B cell (primary cell): ENCODE measurements around the gene TRMT10A. TPM values are rescaled to one million over a fixed set of nuclear protein-coding genes. Genes with fewer than 3 reads are reported as not detected.

ENCODE experiments used
- ATAC-seq: fragments of 200-7000 bp; cut with Tn5 transposase; one replicate; pipeline ENCODE4 v1.10.0; 2021; ENCODE audit warnings: low read depth, mild to moderate bottlenecking, moderate number of reproducible peaks, moderate library complexity
- CTCF ChIA-PET: fragments of 350-600 bp; sonication (Branson Sonifier 250); formaldehyde crosslinking; loops from one replicate; lab custom pipeline; 2021; ENCODE audit warnings: antibody characterized with exemption, inconsistent platforms; lab: Charles Lee
- POLR2A ChIA-PET: fragments of 350-600 bp; sonication (Branson Sonifier 250); formaldehyde crosslinking; loops from one replicate; lab custom pipeline; 2021; ENCODE audit warnings: antibody characterized with exemption; lab: Charles Lee
- DNase-seq: peaks from one replicate; pipeline ENCODE4 v3.0.0; 2013
- H2AFZ ChIP-seq: 2 replicates; pipeline ENCODE4 v1.6.1; 2012; ENCODE audit warnings: mild to moderate bottlenecking, low read depth, low read length; ENCODE audit not compliant: insufficient read depth, poor library complexity, severe bottlenecking
- H3K27ac ChIP-seq, 2 donors: 1 replicate in 1 of 2; 2 replicates in 1 of 2; pipeline ENCODE4 v1.5.1; 2012 to 2013; ENCODE audit warnings: low read length in 2 of 2, mild to moderate bottlenecking in 2 of 2, moderate library complexity in 1 of 2
- H3K27me3 ChIP-seq, 4 experiments: fragments of 200-600 bp in 1 of 4; sonication (generic) in 1 of 4; replicated peaks in 1 of 4; 1 replicate in 2 of 4; 2 replicates in 2 of 4; pipeline versions ENCODE4 v1.6.1 to v1.7.0; 2013 to 2016; ENCODE audit warnings: low read length in 3 of 4, mild to moderate bottlenecking in 2 of 4, mixed read lengths in 1 of 4, moderate library complexity in 1 of 4; ENCODE audit not compliant: insufficient read depth in 4 of 4, control insufficient read depth in 3 of 4; ENCODE audit errors: control extremely low read depth in 1 of 4
- H3K36me3 ChIP-seq, 2 experiments: replicated peaks in 1 of 2; 1 replicate in 1 of 2; 2 replicates in 1 of 2; pipeline versions ENCODE4 v1.6.1 to v1.7.1; 2013; ENCODE audit warnings: low read length in 1 of 2; ENCODE audit not compliant: insufficient read depth in 2 of 2, control insufficient read depth in 1 of 2; ENCODE audit errors: control extremely low read depth in 1 of 2, extremely low read depth in 1 of 2
- H3K4me1 ChIP-seq, 2 donors: fragments of 200-600 bp in 1 of 2; sonication (generic) in 1 of 2; 1 replicate in 1 of 2; 2 replicates in 1 of 2; pipeline versions ENCODE4 v1.5.1 to v1.6.1; 2013 to 2017; ENCODE audit warnings: low read length in 2 of 2; ENCODE audit not compliant: control insufficient read depth in 2 of 2, insufficient read depth in 2 of 2
- H3K4me2 ChIP-seq: replicated peaks from 2 replicates; pipeline ENCODE3; 2012; ENCODE audit warnings: mild to moderate bottlenecking, low read depth, low read length; ENCODE audit not compliant: poor library complexity, severe bottlenecking
- H3K4me3 ChIP-seq, 5 experiments: fragments of 200-600 bp in 1 of 5; sonication (generic) in 1 of 5; 1 replicate in 3 of 5; 2 replicates in 2 of 5; pipeline versions ENCODE4 v1.5.1 to v1.7.0; 2011 to 2016; ENCODE audit warnings: low read length in 4 of 5, mild to moderate bottlenecking in 4 of 5, low read depth in 2 of 5, control low read depth in 1 of 5, moderate library complexity in 1 of 5; ENCODE audit not compliant: insufficient read depth in 1 of 5; ENCODE audit errors: control extremely low read depth in 1 of 5, extremely low read depth in 1 of 5
- H3K79me2 ChIP-seq: fragments of 200-600 bp; sonication (generic); one replicate; pipeline ENCODE4 v1.6.0; 2016; ENCODE audit warnings: low read length; ENCODE audit not compliant: control insufficient read depth, insufficient read depth
- H3K9ac ChIP-seq: fragments of 200-600 bp; sonication (generic); 2 replicates; pipeline ENCODE4 v1.6.1; 2017; ENCODE audit warnings: mild to moderate bottlenecking, low read length, moderate library complexity
- H3K9me3 ChIP-seq, 3 donors: one replicate each; pipeline versions ENCODE4 v1.6.1 to v1.7.1; 2013; ENCODE audit warnings: low read length in 2 of 3; ENCODE audit not compliant: control insufficient read depth in 2 of 3, insufficient read depth in 1 of 3; ENCODE audit errors: control extremely low read depth in 1 of 3
- H4K20me1 ChIP-seq: 2 replicates; pipeline ENCODE4 v1.6.0; 2012; ENCODE audit warnings: mild to moderate bottlenecking, low read length; ENCODE audit not compliant: insufficient read depth, control insufficient read depth, poor library complexity, severe bottlenecking
- H3K27ac Mint-ChIP-seq: one replicate; pipeline ENCODE4 v1.8.0; 2021; ENCODE audit warnings: mixed read lengths
- H3K27me3 Mint-ChIP-seq: one replicate; pipeline ENCODE4 v1.8.0; 2021; ENCODE audit warnings: mixed read lengths
- H3K4me1 Mint-ChIP-seq: one replicate; pipeline ENCODE4 v1.8.0; 2021; ENCODE audit warnings: mixed read lengths
- H3K4me3 Mint-ChIP-seq: one replicate; pipeline ENCODE4 v1.8.0; 2021; ENCODE audit warnings: mixed read lengths
- H3K9me3 Mint-ChIP-seq: one replicate; pipeline ENCODE4 v1.8.0; 2022; ENCODE audit warnings: mixed read lengths; ENCODE audit not compliant: insufficient read depth
- EZH2 ChIP-seq: IDR thresholded peaks from 2 replicates; pipeline ENCODE4 v1.6.1; 2012; ENCODE audit warnings: borderline replicate concordance, low read depth, mild to moderate bottlenecking, moderate library complexity, low read length; ENCODE audit not compliant: insufficient read depth, poor library complexity, severe bottlenecking
- WGBS: methylation state at CpG from one replicate; pipeline ENCODE4 v1.1.5; 2013; ENCODE audit warnings: missing lambda C conversion rate; ENCODE audit not compliant: insufficient coverage; 5-methylcytosine and 5-hydroxymethylcytosine counted together
- intact Hi-C: fragments of 100-400 bp; cut with micrococcal nuclease; formaldehyde crosslinking; loops from one replicate; pipeline ENCODE4 v1.10.0; 2022
- polyA plus RNA-seq: library from polyadenylated mRNA; depleted of rRNA; stranded (reverse); fragments of >200 nt; gene quantifications from 2 replicates; pipeline ENCODE4 v1.2.3, GENCODE V29; 2012
- total RNA-seq, 2 donors: library from RNA; stranded (reverse); fragments of 120-200 nt in 1 of 2; gene quantifications; 1 replicate in 1 of 2; 2 replicates in 1 of 2; pipeline versions ENCODE4 v1.2.3 to v1.2.4, GENCODE V29; 2013 to 2022
- TF ChIP-seq, protein P1 (sequence below): fragments of 200-600 bp; IDR thresholded peaks from one replicate; pipeline ENCODE4 v1.8.0; 2022; ENCODE audit warnings: antibody characterized with exemption, mild to moderate bottlenecking

The TRMT10A gene
- total and polyA plus RNA-seq, 2 donors (not counting 1 experiment from before 2014, with no cell fraction given): 1.4 to 5.5 TPM

DNA sequence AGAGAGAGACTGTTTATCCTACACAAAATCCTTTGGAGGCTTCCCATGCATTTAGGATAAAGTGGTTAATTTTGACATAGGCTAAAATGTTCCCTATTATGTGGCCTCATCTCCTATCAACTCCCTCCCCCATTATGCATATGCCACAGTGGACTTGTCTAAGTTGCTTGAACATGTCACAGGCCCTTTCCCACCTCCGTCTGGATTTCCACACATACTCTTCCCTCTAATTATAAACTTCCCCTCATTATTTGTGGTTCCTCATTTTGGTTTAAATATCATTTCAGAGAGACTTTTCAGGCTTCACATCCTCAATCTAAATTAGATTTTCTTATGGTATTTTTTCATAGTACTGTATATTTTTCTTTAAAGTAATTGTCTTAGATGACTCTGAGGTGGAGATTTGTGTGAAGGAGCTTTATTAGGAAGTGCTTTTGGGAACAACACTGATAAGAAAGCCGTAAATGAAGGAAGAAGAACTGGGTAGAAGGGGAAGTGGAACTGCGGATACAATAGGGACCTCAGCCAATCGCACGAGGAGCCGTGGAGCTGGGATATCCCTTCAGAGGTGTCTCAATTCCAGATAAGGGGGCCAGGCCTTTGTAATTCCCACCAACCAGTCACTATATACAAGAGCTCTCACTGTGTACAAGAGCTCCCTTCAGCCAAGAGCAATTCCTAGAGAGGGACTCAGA, 45.1 kb downstream of the TRMT10A start:
- H3K79me2 ChIP-seq: no peaks in the 10 kb centered on the region
- intact Hi-C loops: no loop called here
- no peak overlapping the region for H3K9ac ChIP-seq
- Mint-ChIP-seq H3K4me1 (no peaks in the 10 kb centered on the region), H3K9me3 (no peaks in the 10 kb centered on the region), H3K4me3 (no peak overlapping the region), H3K27me3 (peaks cover 12% of the 10 kb centered on the region), H3K27ac (no peak overlapping the region)
- H3K27me3 ChIP-seq: peaks cover 0 to 2% (median 0%) of the 10 kb centered on the region in 4 experiments
- ATAC-seq (no peak), DNase-seq (no peak)
- TF ChIP-seq, protein P1, sequence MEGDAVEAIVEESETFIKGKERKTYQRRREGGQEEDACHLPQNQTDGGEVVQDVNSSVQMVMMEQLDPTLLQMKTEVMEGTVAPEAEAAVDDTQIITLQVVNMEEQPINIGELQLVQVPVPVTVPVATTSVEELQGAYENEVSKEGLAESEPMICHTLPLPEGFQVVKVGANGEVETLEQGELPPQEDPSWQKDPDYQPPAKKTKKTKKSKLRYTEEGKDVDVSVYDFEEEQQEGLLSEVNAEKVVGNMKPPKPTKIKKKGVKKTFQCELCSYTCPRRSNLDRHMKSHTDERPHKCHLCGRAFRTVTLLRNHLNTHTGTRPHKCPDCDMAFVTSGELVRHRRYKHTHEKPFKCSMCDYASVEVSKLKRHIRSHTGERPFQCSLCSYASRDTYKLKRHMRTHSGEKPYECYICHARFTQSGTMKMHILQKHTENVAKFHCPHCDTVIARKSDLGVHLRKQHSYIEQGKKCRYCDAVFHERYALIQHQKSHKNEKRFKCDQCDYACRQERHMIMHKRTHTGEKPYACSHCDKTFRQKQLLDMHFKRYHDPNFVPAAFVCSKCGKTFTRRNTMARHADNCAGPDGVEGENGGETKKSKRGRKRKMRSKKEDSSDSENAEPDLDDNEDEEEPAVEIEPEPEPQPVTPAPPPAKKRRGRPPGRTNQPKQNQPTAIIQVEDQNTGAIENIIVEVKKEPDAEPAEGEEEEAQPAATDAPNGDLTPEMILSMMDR: no peak
- no peak for TF ChIP-seq EZH2
- H2AFZ ChIP-seq: no peak overlapping the region
- H4K20me1 ChIP-seq: no peaks in the 10 kb centered on the region
- no peaks in the 10 kb centered on the region for H3K4me1 ChIP-seq
- H3K9me3 ChIP-seq: no peaks in the 10 kb centered on the region
- ChIA-PET POLR2A (no interaction called here), CTCF (no interaction called here)
- H3K4me2 ChIP-seq: no peak overlapping the region
- no peak overlapping the region for H3K27ac ChIP-seq
- WGBS: 13% methylated on average over 1 of the region's 6 CpGs
- H3K4me3 ChIP-seq: no peak overlapping the region
- H3K36me3 ChIP-seq: no peaks in the 10 kb centered on the region

DNA sequence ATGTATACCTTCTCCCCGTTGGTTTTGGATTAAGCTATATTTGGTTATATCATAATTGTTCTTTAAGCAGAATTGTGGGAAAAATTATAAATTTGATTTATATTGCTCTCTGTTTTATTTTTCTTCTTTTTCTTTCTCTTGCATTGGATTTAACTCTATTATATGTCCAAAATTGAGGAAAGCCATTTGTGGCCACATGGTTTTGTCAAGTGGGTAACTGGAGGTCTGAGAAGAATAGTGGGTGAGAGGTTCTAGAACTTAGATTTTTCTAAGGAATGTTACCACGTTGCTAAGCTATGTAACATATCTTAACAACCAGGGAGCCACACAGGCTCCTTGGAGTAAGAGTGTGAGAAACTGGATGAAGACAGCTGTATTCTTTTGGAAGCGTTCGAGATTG, 53.1 kb downstream of the TRMT10A start, which contains the start of gene C4orf17:
C4orf17 (plus strand) TSS at position 301 of the 400 bp plus-strand sequence. CDS start 2,061 bp downstream, outside the sequence.
- intact Hi-C loops: no loop called here
- TF ChIP-seq EZH2: no peak
- TF ChIP-seq, protein P1: no peak
- no peak within 1 kb of the TSS for H3K9ac ChIP-seq
- Mint-ChIP-seq H3K27me3 (peaks cover 36% of the 10 kb centered on the region), H3K9me3 (no peaks in the 10 kb centered on the region), H3K4me1 (no peaks in the 10 kb centered on the region), H3K4me3 (no peak within 1 kb of the TSS), H3K27ac (no peak within 1 kb of the TSS)
- ATAC-seq (no peak), DNase-seq (no peak)
- no peaks in the 10 kb centered on the region for H3K36me3 ChIP-seq
- H3K4me2 ChIP-seq: no peak within 1 kb of the TSS
- peaks cover 0 to 8% (median 2%) of the 10 kb centered on the region in 4 experiments for H3K27me3 ChIP-seq
- no peak within 1 kb of the TSS for H2AFZ ChIP-seq
- WGBS: no CpG with 5 or more reads among the region's 4 CpGs
- H4K20me1 ChIP-seq: no peaks in the 10 kb centered on the region
- H3K79me2 ChIP-seq: no peaks in the 10 kb centered on the region
- POLR2A ChIA-PET: no interaction called here
- H3K27ac ChIP-seq: no peak within 1 kb of the TSS
- H3K4me1 ChIP-seq: no peaks in the 10 kb centered on the region
- no peak within 1 kb of the TSS for H3K4me3 ChIP-seq
- H3K9me3 ChIP-seq: no peaks in the 10 kb centered on the region
- CTCF ChIA-PET: no interaction called here
